H9 (cell line): Measurements from ENCODE around the gene SLF1. TPM values are rescaled to one million over a fixed set of nuclear protein-coding genes. Genes with fewer than 3 reads are reported as not detected.

ENCODE experiments used
- DNase-seq: peaks from one replicate; pipeline ENCODE4 v3.0.0-alpha.2; 2017
- H2AFZ ChIP-seq: one replicate; pipeline ENCODE4 v1.6.1; 2013; ENCODE audit warnings: mild to moderate bottlenecking, low read length, control low read depth, moderate library complexity
- H2AK5ac ChIP-seq: 2 replicates; pipeline ENCODE4 v1.6.1; 2013; ENCODE audit warnings: low read length, control low read depth, mixed read lengths; ENCODE audit not compliant: insufficient read length
- H2BK120ac ChIP-seq: one replicate; pipeline ENCODE4 v1.6.1; 2013; ENCODE audit warnings: low read depth, mild to moderate bottlenecking, low read length, control low read depth, inconsistent platforms; ENCODE audit not compliant: poor library complexity, severe bottlenecking
- H2BK12ac ChIP-seq: 2 replicates; pipeline ENCODE4 v1.6.1; 2013; ENCODE audit warnings: low read length, control low read depth, mixed read lengths, low read depth; ENCODE audit not compliant: insufficient read length
- H2BK15ac ChIP-seq: 2 replicates; pipeline ENCODE4 v1.6.1; 2013; ENCODE audit warnings: low read depth, low read length, control low read depth
- H2BK20ac ChIP-seq: one replicate; pipeline ENCODE4 v1.6.1; 2013; ENCODE audit warnings: low read depth, mild to moderate bottlenecking, low read length, control low read depth, inconsistent platforms; ENCODE audit not compliant: poor library complexity, severe bottlenecking
- H2BK5ac ChIP-seq: 2 replicates; pipeline ENCODE4 v1.6.1; 2013; ENCODE audit warnings: low read length, control low read depth, mixed read lengths; ENCODE audit not compliant: insufficient read length
- H3K14ac ChIP-seq: 2 replicates; pipeline ENCODE4 v1.6.1; 2013; ENCODE audit warnings: low read length, control low read depth; ENCODE audit not compliant: insufficient read depth
- H3K18ac ChIP-seq: 2 replicates; pipeline ENCODE4 v1.6.1; 2013; ENCODE audit warnings: low read depth, mild to moderate bottlenecking, mixed read lengths, low read length, control low read depth; ENCODE audit not compliant: insufficient read length
- H3K23ac ChIP-seq: 2 replicates; pipeline ENCODE4 v1.6.1; 2013; ENCODE audit warnings: low read length, control low read depth, mixed read lengths, low read depth; ENCODE audit not compliant: insufficient read length
- H3K23me2 ChIP-seq: 2 replicates; pipeline ENCODE4 v1.6.1; 2013; ENCODE audit warnings: low read depth, mild to moderate bottlenecking, mixed read lengths, low read length, control low read depth; ENCODE audit not compliant: insufficient read length, poor library complexity, severe bottlenecking
- H3K27ac ChIP-seq: 2 replicates; pipeline ENCODE4 v1.5.1; 2013; ENCODE audit warnings: low read length, control low read depth, mixed read lengths, low read depth; ENCODE audit not compliant: insufficient read length
- H3K27me3 ChIP-seq: 2 replicates; pipeline ENCODE4 v1.6.1; 2013; ENCODE audit warnings: low read length, control low read depth, inconsistent platforms; ENCODE audit not compliant: insufficient read depth
- H3K4ac ChIP-seq: 2 replicates; pipeline ENCODE4 v1.6.1; 2013; ENCODE audit warnings: low read depth, mild to moderate bottlenecking, control low read depth, inconsistent platforms, low read length, moderate library complexity
- H3K4me1 ChIP-seq: 2 replicates; pipeline ENCODE4 v1.6.1; 2013; ENCODE audit warnings: low read length, control low read depth, inconsistent platforms; ENCODE audit not compliant: insufficient read depth
- H3K4me2 ChIP-seq: 2 replicates; pipeline ENCODE4 v1.6.1; 2013; ENCODE audit warnings: low read length, control low read depth, mixed read lengths; ENCODE audit not compliant: insufficient read length, insufficient read depth
- H3K56ac ChIP-seq: 2 replicates; pipeline ENCODE4 v1.6.1; 2013; ENCODE audit warnings: low read depth, mild to moderate bottlenecking, mixed read lengths, low read length, control low read depth; ENCODE audit not compliant: insufficient read length
- H3K79me1 ChIP-seq: 2 replicates; pipeline ENCODE4 v1.6.1; 2013; ENCODE audit warnings: low read depth, mild to moderate bottlenecking, moderate library complexity, low read length, control low read depth, inconsistent platforms; ENCODE audit not compliant: insufficient read depth, poor library complexity, severe bottlenecking
- H3K79me2 ChIP-seq: 2 replicates; pipeline ENCODE4 v1.6.1; 2013; ENCODE audit warnings: low read length, control low read depth, inconsistent platforms; ENCODE audit not compliant: insufficient read depth
- H3K9ac ChIP-seq: 2 replicates; pipeline ENCODE4 v1.6.1; 2013; ENCODE audit warnings: low read length, control low read depth, mixed read lengths; ENCODE audit not compliant: insufficient read length; ENCODE audit errors: extremely low read depth
- H3K9me3 ChIP-seq: one replicate; pipeline ENCODE4 v1.6.1; 2013; ENCODE audit warnings: low read depth, low read length, inconsistent platforms; ENCODE audit not compliant: control insufficient read depth
- H3T11ph ChIP-seq: one replicate; pipeline ENCODE4 v1.6.1; 2013; ENCODE audit warnings: mild to moderate bottlenecking, low read length, control low read depth, inconsistent platforms
- H4K20me1 ChIP-seq: one replicate; pipeline ENCODE4 v1.6.1; 2013; ENCODE audit not compliant: control insufficient read depth, insufficient read length, insufficient read depth
- H4K5ac ChIP-seq: 2 replicates; pipeline ENCODE4 v1.6.1; 2013; ENCODE audit warnings: low read depth, mild to moderate bottlenecking, mixed read lengths, low read length, control low read depth; ENCODE audit not compliant: insufficient read length
- H4K8ac ChIP-seq: replicated peaks from 2 replicates; pipeline ENCODE4 v1.6.1; 2013; ENCODE audit warnings: low read length, control low read depth, mixed read lengths, low read depth; ENCODE audit not compliant: insufficient read length
- H4K91ac ChIP-seq: 2 replicates; pipeline ENCODE4 v1.6.1; 2013; ENCODE audit warnings: low read depth, mild to moderate bottlenecking, moderate library complexity, mixed read lengths, low read length, control low read depth; ENCODE audit not compliant: insufficient read length
- H3K27ac Mint-ChIP-seq, 3 experiments: 2 replicates in 2 of 3; 3 replicates in 1 of 3; pipeline ENCODE4 v1.8.0; 2020 to 2021; ENCODE audit warnings: mixed read lengths in 3 of 3, mild to moderate bottlenecking in 1 of 3, moderate library complexity in 1 of 3
- H3K27me3 Mint-ChIP-seq: 2 replicates; pipeline ENCODE4 v1.8.0; 2021; ENCODE audit warnings: low read depth, mild to moderate bottlenecking, moderate library complexity, mixed read lengths
- H3K36me3 Mint-ChIP-seq, 3 experiments: 2 replicates in 2 of 3; 3 replicates in 1 of 3; pipeline ENCODE4 v1.8.0; 2020 to 2021; ENCODE audit warnings: low read depth in 3 of 3, mixed read lengths in 3 of 3; ENCODE audit not compliant: insufficient read depth in 1 of 3
- H3K4me1 Mint-ChIP-seq, 2 experiments: 2 replicates each; pipeline ENCODE4 v1.8.0; 2020; ENCODE audit warnings: mixed read lengths in 2 of 2
- H3K4me3 Mint-ChIP-seq, 2 experiments: 2 replicates in 1 of 2; 3 replicates in 1 of 2; pipeline ENCODE4 v1.8.0; 2020 to 2021; ENCODE audit warnings: mild to moderate bottlenecking in 2 of 2, mixed read lengths in 2 of 2, moderate library complexity in 1 of 2
- H3K9me3 Mint-ChIP-seq, 2 experiments: 2 replicates in 1 of 2; 3 replicates in 1 of 2; pipeline ENCODE4 v1.8.0; 2020; ENCODE audit warnings: mild to moderate bottlenecking in 2 of 2, mixed read lengths in 2 of 2, moderate library complexity in 1 of 2
- CTCF ChIP-seq: fragments of 200-600 bp; sonication (generic); conservative IDR thresholded peaks from 3 replicates; pipeline ENCODE4 v1.8.0; 2021; ENCODE audit warnings: antibody characterized with exemption, mild to moderate bottlenecking
- WGBS: extraction: QIAGEN DNeasy Blood & Tissue Kit; methylation state at CpG from one replicate; pipeline ENCODE4 v1.1.7; 2013; ENCODE audit warnings: missing lambda C conversion rate, low lambda C conversion rate, mixed read lengths; ENCODE audit not compliant: insufficient read length; ENCODE audit errors: extremely low coverage; 5-methylcytosine and 5-hydroxymethylcytosine counted together
- total RNA-seq: library from RNA; stranded (reverse); gene quantifications from 2 replicates; pipeline ENCODE4 v1.2.1, GENCODE V29; 2021

The SLF1 gene
- total RNA-seq, 1 experiment from 2014 or later: 12.5 TPM

GRCh38 chr5:94661086-94661485, 42.6 kb downstream of the SLF1 start:
- Histone ChIP-seq H3K4me1 (no peaks in the 10 kb centered on the region), H3K27me3 (no peaks in the 10 kb centered on the region), H2BK12ac (no peak overlapping the region), H3K79me1 (peaks cover 3% of the 10 kb centered on the region), H3K4ac (no peak overlapping the region), H3K56ac (no peak overlapping the region), H2AFZ (no peak overlapping the region), H3K4me2 (no peak overlapping the region), H2BK120ac (no peak overlapping the region), H2BK5ac (no peak overlapping the region), H3K27ac (no peak overlapping the region), H2BK15ac (no peak overlapping the region), H4K91ac (no peak overlapping the region), H3K23ac (no peak overlapping the region), H3K79me2 (no peaks in the 10 kb centered on the region), H4K20me1 (no peaks in the 10 kb centered on the region), H4K5ac (no peak overlapping the region), H3K18ac (no peak overlapping the region), H3K23me2 (no peaks in the 10 kb centered on the region), H3K14ac (no peak overlapping the region), H3K9me3 (no peaks in the 10 kb centered on the region), H3K9ac (no peak overlapping the region), H4K8ac (no peak overlapping the region), H3T11ph (no peak overlapping the region), H2AK5ac (no peak overlapping the region), H2BK20ac (no peak overlapping the region)
- no CpG with 5 or more reads among the region's 3 CpGs for WGBS
- Mint-ChIP-seq H3K4me3 (no peak overlapping the region), H3K27me3 (no peaks in the 10 kb centered on the region), H3K36me3 (peaks cover 37 to 50% (median 41%) of the 10 kb centered on the region in 3 experiments), H3K9me3 (peaks cover 17 to 25% of the 10 kb centered on the region in 2 experiments; a peak in 4 of 5 replicates), H3K4me1 (no peaks in the 10 kb centered on the region), H3K27ac (peak overlapping the region in 2 of 3 experiments; percentile 20 to 61; a peak in 5 of 7 replicates)
- no peak for DNase-seq
- no peak for TF ChIP-seq CTCF
